Endothelial cell of umbilical vein (primary cell): ENCODE data around the gene UROC1. TPM values are rescaled to one million over a fixed set of nuclear protein-coding genes. Genes with fewer than 3 reads are reported as not detected.

ENCODE experiments used
- BruUV-seq: library from RNA; stranded (reverse); fragments of 400-500 nt; replicated peaks from 2 replicates; lab custom pipeline; 2021; lab: Mats Ljungman, UMichigan
- CTCF ChIA-PET: fragments of 300-600, 350-600 bp; sonication (Branson Sonifier 250); formaldehyde crosslinking; loops from one replicate; lab custom pipeline; 2021; ENCODE audit warnings: antibody characterized with exemption, inconsistent platforms; lab: Charles Lee
- POLR2A ChIA-PET: fragments of 300-600, 350-600 bp; sonication (Branson Sonifier 250); formaldehyde crosslinking; loops from one replicate; lab custom pipeline; 2021; ENCODE audit warnings: antibody characterized with exemption, inconsistent platforms; lab: Charles Lee
- DNase-seq: peaks from one replicate; pipeline ENCODE4 v3.0.0-alpha.2; 2011; ENCODE audit warnings: low read depth, low spot score
- FAIRE-seq: peaks from 2 replicates; lab custom pipeline; 2011; peaks lifted over from hg19 to GRCh38; lab: Jason Lieb, UNC
- H2AFZ ChIP-seq: 2 replicates; pipeline ENCODE4 v1.6.0; 2012; ENCODE audit warnings: low read depth, low read length, control low read depth, inconsistent platforms
- H3K27ac ChIP-seq: 2 replicates; pipeline ENCODE4 v1.5.1; 2011; ENCODE audit warnings: low read depth, mild to moderate bottlenecking, control low read depth, low read length, moderate library complexity; ENCODE audit not compliant: insufficient read depth
- H3K27me3 ChIP-seq, 2 experiments: 2 replicates each; pipeline versions ENCODE4 v1.6.0 to v1.6.1; 2011; ENCODE audit warnings: low read length in 2 of 2, mixed read lengths in 1 of 2; ENCODE audit not compliant: control insufficient read depth in 2 of 2, insufficient read depth in 2 of 2
- H3K36me3 ChIP-seq, 2 experiments: 2 replicates in 1 of 2; 3 replicates in 1 of 2; pipeline ENCODE4 v1.5.1; 2011; ENCODE audit warnings: low read length in 2 of 2, mild to moderate bottlenecking in 1 of 2, moderate library complexity in 1 of 2; ENCODE audit not compliant: control insufficient read depth in 2 of 2, insufficient read depth in 2 of 2; ENCODE audit errors: extremely low read depth in 1 of 2
- H3K4me1 ChIP-seq: 3 replicates; pipeline ENCODE4 v1.5.1; 2011; ENCODE audit warnings: mild to moderate bottlenecking, low read length; ENCODE audit not compliant: control insufficient read depth, insufficient read depth; ENCODE audit errors: extremely low read depth
- H3K4me2 ChIP-seq: 2 replicates; pipeline ENCODE4 v1.6.1; 2011; ENCODE audit warnings: low read length, control low read depth, mixed read lengths; ENCODE audit not compliant: insufficient read depth
- H3K4me3 ChIP-seq, 3 experiments: fragments of 200-600 bp in 1 of 3; sonication (generic), shearing (Covaris generic) in 1 of 3; replicated peaks in 1 of 3; 2 replicates each; pipeline ENCODE4 v1.5.1; 2011 to 2016; ENCODE audit warnings: control low read depth in 3 of 3, low read length in 3 of 3, mild to moderate bottlenecking in 2 of 3, inconsistent platforms in 1 of 3, low read depth in 1 of 3, moderate library complexity in 1 of 3; ENCODE audit not compliant: insufficient read depth in 1 of 3
- H3K79me2 ChIP-seq: 2 replicates; pipeline ENCODE4 v1.6.0; 2012; ENCODE audit warnings: low read length, inconsistent platforms; ENCODE audit not compliant: control insufficient read depth, insufficient read depth
- H3K9ac ChIP-seq: replicated peaks from 2 replicates; pipeline ENCODE3; 2011; ENCODE audit warnings: low read length, control low read depth; ENCODE audit not compliant: insufficient read depth; ENCODE audit errors: extremely low read depth
- H3K9me1 ChIP-seq: replicated peaks from 3 replicates; pipeline ENCODE4 v1.6.0; 2011; ENCODE audit warnings: mild to moderate bottlenecking, low read length; ENCODE audit not compliant: control insufficient read depth, insufficient read depth; ENCODE audit errors: extremely low read depth
- H3K9me3 ChIP-seq: replicated peaks from 2 replicates; pipeline ENCODE4 v1.5.1; 2012; ENCODE audit warnings: low read length, inconsistent platforms; ENCODE audit not compliant: control insufficient read depth, insufficient read depth
- H4K20me1 ChIP-seq: replicated peaks from 2 replicates; pipeline ENCODE3; 2011; ENCODE audit warnings: mild to moderate bottlenecking, low read length; ENCODE audit not compliant: control insufficient read depth, insufficient read depth; ENCODE audit errors: extremely low read depth
- EZH2 ChIP-seq: IDR thresholded peaks from 2 replicates; pipeline ENCODE4 v1.6.1; 2012; ENCODE audit warnings: borderline replicate concordance, low read depth, mild to moderate bottlenecking, moderate library complexity, low read length, inconsistent platforms; ENCODE audit not compliant: severe bottlenecking
- FOS ChIP-seq: IDR thresholded peaks from 2 replicates; pipeline ENCODE4 v1.6.1; 2011; ENCODE audit warnings: mild to moderate bottlenecking, low read length, moderate library complexity, borderline replicate concordance; ENCODE audit not compliant: insufficient read depth
- GATA2 ChIP-seq: IDR thresholded peaks from 2 replicates; pipeline ENCODE4 v1.7.0; 2011; ENCODE audit warnings: low read depth, mild to moderate bottlenecking, moderate library complexity, mixed read lengths, low read length; ENCODE audit not compliant: insufficient read length, insufficient read depth
- JUN ChIP-seq: IDR thresholded peaks from 2 replicates; pipeline ENCODE4 v1.6.1; 2011; ENCODE audit warnings: borderline replicate concordance, low read depth; ENCODE audit not compliant: insufficient read length, insufficient read depth
- MAX ChIP-seq: IDR thresholded peaks from 2 replicates; pipeline ENCODE4 v1.6.1; 2011; ENCODE audit not compliant: insufficient read depth, insufficient read length
- MYC ChIP-seq: IDR thresholded peaks from one replicate; pipeline ENCODE4 v1.6.1; 2011; ENCODE audit warnings: mild to moderate bottlenecking, low read depth, low read length
- POLR2A ChIP-seq: IDR thresholded peaks from 2 replicates; pipeline ENCODE4 v1.6.1; 2012; ENCODE audit warnings: low read depth, mild to moderate bottlenecking, control low read depth, low read length
- POLR2AphosphoS5 ChIP-seq: IDR thresholded peaks from 2 replicates; pipeline ENCODE4 v1.6.1; 2012; ENCODE audit warnings: low read depth, mild to moderate bottlenecking, control low read depth, low read length, moderate library complexity; ENCODE audit not compliant: insufficient read depth
- dilution Hi-C: fragments of 300-500 bp; cut with MboI; formaldehyde crosslinking; loops from one replicate; pipeline ENCODE4 v1.15.0; 2019; ENCODE audit warnings: low sequenced_read_pairs; ENCODE audit not compliant: extremely low pct_ligation_motif_present
- intact Hi-C: fragments of 100-400 bp; cut with micrococcal nuclease; formaldehyde crosslinking; loops from one replicate; pipeline ENCODE4 v1.10.0; 2022
- polyA plus RNA-seq, 4 experiments: library from polyadenylated mRNA; depleted of rRNA in 3 of 4; stranded (reverse) in 3 of 4; unstranded in 1 of 4; fragments of >200 nt; gene quantifications; 2 replicates each; pipeline versions ENCODE4 v1.2.1 to v1.2.3, GENCODE V29; 2011 to 2012; ENCODE audit warnings: missing spikeins in 1 of 4
- total RNA-seq: library from RNA; stranded (reverse); gene quantifications from 2 replicates; pipeline ENCODE4 v1.2.3, GENCODE V29; 2021
- TF ChIP-seq, protein P1 (sequence below), 2 donors: IDR thresholded peaks; 1 replicate in 1 of 2; 2 replicates in 1 of 2; pipeline ENCODE4 v1.5.1; 2011; ENCODE audit warnings: low read length in 2 of 2, mild to moderate bottlenecking in 2 of 2, moderate library complexity in 2 of 2, control low read depth in 1 of 2, inconsistent platforms in 1 of 2, low read depth in 1 of 2; ENCODE audit not compliant: insufficient read depth in 1 of 2; ENCODE audit errors: extremely low read depth in 1 of 2

UROC1 gene
- total and polyA plus RNA-seq, 2 donors (not counting 3 experiments of a cell fraction or from before 2014, with no cell fraction given): not detected

GRCh38 chr3:126540951-126541627 lies 23.5 kb upstream of the UROC1 start:
- TF ChIP-seq JUN (no peak), MAX (no peak), FOS (no peak), EZH2 (no peak), MYC (no peak), GATA2 (no peak), POLR2A (no peak), POLR2AphosphoS5 (no peak)
- TF ChIP-seq, protein P1, sequence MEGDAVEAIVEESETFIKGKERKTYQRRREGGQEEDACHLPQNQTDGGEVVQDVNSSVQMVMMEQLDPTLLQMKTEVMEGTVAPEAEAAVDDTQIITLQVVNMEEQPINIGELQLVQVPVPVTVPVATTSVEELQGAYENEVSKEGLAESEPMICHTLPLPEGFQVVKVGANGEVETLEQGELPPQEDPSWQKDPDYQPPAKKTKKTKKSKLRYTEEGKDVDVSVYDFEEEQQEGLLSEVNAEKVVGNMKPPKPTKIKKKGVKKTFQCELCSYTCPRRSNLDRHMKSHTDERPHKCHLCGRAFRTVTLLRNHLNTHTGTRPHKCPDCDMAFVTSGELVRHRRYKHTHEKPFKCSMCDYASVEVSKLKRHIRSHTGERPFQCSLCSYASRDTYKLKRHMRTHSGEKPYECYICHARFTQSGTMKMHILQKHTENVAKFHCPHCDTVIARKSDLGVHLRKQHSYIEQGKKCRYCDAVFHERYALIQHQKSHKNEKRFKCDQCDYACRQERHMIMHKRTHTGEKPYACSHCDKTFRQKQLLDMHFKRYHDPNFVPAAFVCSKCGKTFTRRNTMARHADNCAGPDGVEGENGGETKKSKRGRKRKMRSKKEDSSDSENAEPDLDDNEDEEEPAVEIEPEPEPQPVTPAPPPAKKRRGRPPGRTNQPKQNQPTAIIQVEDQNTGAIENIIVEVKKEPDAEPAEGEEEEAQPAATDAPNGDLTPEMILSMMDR (IDR thresholded peaks at IDR 0.05; ENCODE audit: extremely low read depth in 1 of 2, insufficient read depth in 1 of 2, low read depth in 1 of 2, low read length in 2 of 2): no peak
- intact Hi-C loops: no loop called here
- no peaks in the 10 kb centered on the region for H3K36me3 ChIP-seq
- no peak overlapping the region for H3K4me3 ChIP-seq
- FAIRE-seq (no peak), DNase-seq (no peak)
- BruUV-seq: no TSS peak
- H3K27ac ChIP-seq: no peak overlapping the region
- ChIA-PET POLR2A (no interaction called here), CTCF (no interaction called here)
- H3K9me3 ChIP-seq: no peaks in the 10 kb centered on the region
- H3K9me1 ChIP-seq: no peaks in the 10 kb centered on the region
- no peaks in the 10 kb centered on the region for H3K27me3 ChIP-seq
- H3K4me1 ChIP-seq: peaks cover 3% of the 10 kb centered on the region
- no peak overlapping the region for H2AFZ ChIP-seq
- H3K4me2 ChIP-seq: no peak overlapping the region
- H3K79me2 ChIP-seq: no peaks in the 10 kb centered on the region
- H4K20me1 ChIP-seq: no peaks in the 10 kb centered on the region
- no peak overlapping the region for H3K9ac ChIP-seq
- dilution Hi-C loops: no loop called here
